Liver (tissue), 9 donors: Measurements from ENCODE around the gene CNTN5. TPM values are rescaled to one million over a fixed set of nuclear protein-coding genes. Genes with fewer than 3 reads are reported as not detected.

Experiments used
- DNase-seq: peaks from one replicate; pipeline ENCODE4 v3.0.0-alpha.2; 2017; ENCODE audit warnings: low spot score
- H3K27ac ChIP-seq, 2 donors: one replicate each; pipeline ENCODE4 v1.7.0; 2013; ENCODE audit warnings: inconsistent platforms in 2 of 2, low read length in 2 of 2, control low read depth in 1 of 2, low read depth in 1 of 2, mild to moderate bottlenecking in 1 of 2
- H3K27me3 ChIP-seq, 4 donors: one replicate each; pipeline versions ENCODE4 v1.6.1 to v1.7.0; 2013; ENCODE audit warnings: low read length in 3 of 4, inconsistent platforms in 1 of 4, mild to moderate bottlenecking in 1 of 4, moderate library complexity in 1 of 4; ENCODE audit not compliant: control insufficient read depth in 4 of 4, insufficient read depth in 4 of 4
- H3K36me3 ChIP-seq, 4 donors: one replicate each; pipeline versions ENCODE4 v1.6.1 to v1.7.0; 2013; ENCODE audit warnings: low read length in 3 of 4, mild to moderate bottlenecking in 3 of 4, low read depth in 1 of 4, moderate library complexity in 1 of 4; ENCODE audit not compliant: control insufficient read depth in 4 of 4, insufficient read depth in 3 of 4
- H3K4me1 ChIP-seq, 4 donors: one replicate each; pipeline versions ENCODE4 v1.6.1 to v1.7.0; 2013; ENCODE audit warnings: low read length in 3 of 4, mild to moderate bottlenecking in 3 of 4, moderate library complexity in 1 of 4; ENCODE audit not compliant: control insufficient read depth in 4 of 4, insufficient read depth in 4 of 4
- H3K4me3 ChIP-seq, 3 donors: one replicate each; pipeline versions ENCODE4 v1.6.1 to v1.7.0; 2013; ENCODE audit warnings: low read length in 3 of 3, control low read depth in 1 of 3, low read depth in 1 of 3, mild to moderate bottlenecking in 1 of 3
- H3K9ac ChIP-seq, 2 donors: one replicate each; pipeline ENCODE4 v1.7.0; 2013; ENCODE audit warnings: low read length in 2 of 2, mild to moderate bottlenecking in 2 of 2, moderate library complexity in 2 of 2, control low read depth in 1 of 2, low read depth in 1 of 2
- H3K9me3 ChIP-seq, 4 donors: one replicate each; pipeline versions ENCODE4 v1.6.1 to v1.7.0; 2013; ENCODE audit warnings: low read length in 3 of 4; ENCODE audit not compliant: control insufficient read depth in 4 of 4
- FOXA2 ChIP-seq: IDR thresholded peaks from 2 replicates; pipeline ENCODE4 v1.6.1; 2016; ENCODE audit warnings: antibody characterized with exemption
- GABPA ChIP-seq, 2 donors: IDR thresholded peaks in 1 of 2; conservative IDR thresholded peaks in 1 of 2; 2 replicates each; pipeline ENCODE4 v1.6.1; 2016; ENCODE audit warnings: antibody characterized with exemption in 2 of 2, mild to moderate bottlenecking in 1 of 2, moderate library complexity in 1 of 2
- HNF4A ChIP-seq, 2 donors: conservative IDR thresholded peaks; 2 replicates each; pipeline ENCODE4 v1.6.1; 2016; ENCODE audit warnings: antibody characterized with exemption in 2 of 2, mild to moderate bottlenecking in 2 of 2
- JUND ChIP-seq, 2 donors: IDR thresholded peaks; 2 replicates each; pipeline ENCODE4 v1.6.1; 2016; ENCODE audit warnings: antibody characterized with exemption in 2 of 2
- NR2F2 ChIP-seq: IDR thresholded peaks from 2 replicates; pipeline ENCODE4 v1.6.1; 2016; ENCODE audit warnings: antibody characterized with exemption
- RAD21 ChIP-seq, 2 donors: IDR thresholded peaks; 2 replicates each; pipeline ENCODE4 v1.6.1; 2016; ENCODE audit warnings: antibody characterized with exemption in 2 of 2, mild to moderate bottlenecking in 2 of 2
- REST ChIP-seq: IDR thresholded peaks from 2 replicates; pipeline ENCODE4 v1.6.1; 2016; ENCODE audit warnings: antibody characterized with exemption, mild to moderate bottlenecking
- RXRA ChIP-seq, 2 donors: IDR thresholded peaks; 2 replicates each; pipeline ENCODE4 v1.6.1; 2017 to 2018; ENCODE audit warnings: antibody characterized with exemption in 2 of 2, mild to moderate bottlenecking in 1 of 2
- SP1 ChIP-seq: IDR thresholded peaks from 2 replicates; pipeline ENCODE4 v1.6.1; 2018; ENCODE audit warnings: antibody characterized with exemption, mild to moderate bottlenecking
- YY1 ChIP-seq: IDR thresholded peaks from 2 replicates; pipeline ENCODE4 v1.6.1; 2016; ENCODE audit warnings: antibody characterized with exemption, mild to moderate bottlenecking
- WGBS: extraction: QIAGEN DNeasy Blood & Tissue Kit; methylation state at CpG from one replicate; pipeline ENCODE4 v1.1.7; 2013; 5-methylcytosine and 5-hydroxymethylcytosine counted together
- polyA plus RNA-seq, 2 donors: library from polyadenylated mRNA; stranded (reverse) in 1 of 2; unstranded in 1 of 2; fragments of 200-250 nt in 1 of 2; fragments of >200 nt in 1 of 2; fragmentation: Nextera tagmentation in 1 of 2; extraction: Ambion mirVana in 1 of 2; gene quantifications; one replicate each; pipeline versions ENCODE4 v1.2.1 to v1.2.3, GENCODE V29; 2013 to 2015
- total RNA-seq, 2 donors: library from RNA; depleted of rRNA; stranded (reverse); fragments of >200 nt; gene quantifications; one replicate each; pipeline ENCODE4 v1.2.3, GENCODE V29; 2014
- TF ChIP-seq, protein P1 (sequence below): IDR thresholded peaks from 2 replicates; pipeline ENCODE4 v1.6.1; 2016; ENCODE audit warnings: antibody characterized with exemption
- TF ChIP-seq, protein P2 (sequence below): IDR thresholded peaks from 2 replicates; pipeline ENCODE4 v1.6.1; 2016; ENCODE audit warnings: antibody characterized with exemption
- TF ChIP-seq, protein P3 (sequence below): IDR thresholded peaks from 2 replicates; pipeline ENCODE4 v1.6.1; 2016; ENCODE audit warnings: antibody characterized with exemption
- donor health status: healthy.
- donor health status: healthy.
- donor health status: healthy.
- donor health status: healthy.
- donor health status: healthy.

CNTN5 gene
- total and polyA plus RNA-seq, 4 donors = 0.01 to 0.08 (median 0.04) TPM

DNA sequence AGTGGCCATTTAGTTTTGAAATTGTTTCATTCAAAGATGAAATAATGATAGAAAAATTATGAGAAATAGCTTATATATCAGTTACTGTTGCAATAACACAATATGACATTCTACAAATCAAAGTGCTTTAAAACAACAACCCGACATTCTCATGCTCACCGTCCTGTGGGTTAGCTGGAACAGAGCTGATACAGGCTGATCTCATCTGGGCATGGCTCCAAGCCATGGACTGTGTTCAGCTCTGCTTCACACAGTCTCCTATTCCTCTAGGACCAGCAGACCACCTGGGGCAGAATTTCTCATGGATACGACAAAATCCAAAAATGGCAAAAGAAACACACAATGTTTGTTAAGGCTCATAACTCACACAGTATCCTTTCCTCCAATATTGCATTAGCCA, 178.6 kb downstream of the CNTN5 start:
- Histone ChIP-seq H3K27ac (no peak overlapping the region), H3K4me3 (peak overlapping the region in 1 of 3 donors; percentile 23), H3K27me3 (no peaks in the 10 kb centered on the region), H3K4me1 (peaks cover 3 to 18% (median 7%) of the 10 kb centered on the region in 4 donors), H3K36me3 (no peaks in the 10 kb centered on the region), H3K9ac (no peak overlapping the region), H3K9me3 (no peaks in the 10 kb centered on the region)
- TF ChIP-seq YY1 (no peak), RAD21 (IDR thresholded peaks at IDR 0.05) (peak in 1 of 2 donors; percentile 19), HNF4A (conservative IDR thresholded peaks at IDR 0.05) (peak in 1 of 2 donors; percentile 45), REST (no peak)
- TF ChIP-seq, protein P1, sequence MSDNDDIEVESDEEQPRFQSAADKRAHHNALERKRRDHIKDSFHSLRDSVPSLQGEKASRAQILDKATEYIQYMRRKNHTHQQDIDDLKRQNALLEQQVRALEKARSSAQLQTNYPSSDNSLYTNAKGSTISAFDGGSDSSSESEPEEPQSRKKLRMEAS = no peak
- no peak for DNase-seq
- 40% methylated on average over 3 of the region's 3 CpGs for WGBS

DNA sequence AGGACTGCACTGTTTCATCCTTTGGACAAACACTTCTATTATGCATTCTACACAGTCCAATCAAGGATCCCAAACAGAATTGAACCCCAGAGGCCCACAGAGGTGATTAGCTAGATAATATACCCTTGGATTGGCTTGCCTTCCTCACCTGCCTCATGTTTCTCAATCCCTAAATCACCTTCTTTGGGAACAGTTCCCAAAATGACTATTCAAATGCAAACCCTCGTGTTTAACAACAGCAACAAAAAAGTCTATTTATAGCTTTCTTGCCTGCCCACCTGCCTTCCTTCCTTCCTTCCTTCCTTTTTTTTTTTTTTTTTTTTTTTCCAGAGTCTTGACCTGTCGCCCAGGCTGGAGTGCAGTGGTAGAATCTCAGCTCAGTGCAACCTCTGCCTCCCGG, 180.0 kb downstream of the CNTN5 start:
- DNase-seq = no peak
- Histone ChIP-seq H3K27ac (no peak overlapping the region), H3K9me3 (no peaks in the 10 kb centered on the region), H3K4me3 (no peak overlapping the region), H3K9ac (no peak overlapping the region), H3K4me1 (peaks cover 3 to 18% (median 7%) of the 10 kb centered on the region in 4 donors), H3K36me3 (no peaks in the 10 kb centered on the region), H3K27me3 (no peaks in the 10 kb centered on the region)
- no peak for TF ChIP-seq JUND (IDR thresholded peaks at IDR 0.05)
- TF ChIP-seq, protein P2, sequence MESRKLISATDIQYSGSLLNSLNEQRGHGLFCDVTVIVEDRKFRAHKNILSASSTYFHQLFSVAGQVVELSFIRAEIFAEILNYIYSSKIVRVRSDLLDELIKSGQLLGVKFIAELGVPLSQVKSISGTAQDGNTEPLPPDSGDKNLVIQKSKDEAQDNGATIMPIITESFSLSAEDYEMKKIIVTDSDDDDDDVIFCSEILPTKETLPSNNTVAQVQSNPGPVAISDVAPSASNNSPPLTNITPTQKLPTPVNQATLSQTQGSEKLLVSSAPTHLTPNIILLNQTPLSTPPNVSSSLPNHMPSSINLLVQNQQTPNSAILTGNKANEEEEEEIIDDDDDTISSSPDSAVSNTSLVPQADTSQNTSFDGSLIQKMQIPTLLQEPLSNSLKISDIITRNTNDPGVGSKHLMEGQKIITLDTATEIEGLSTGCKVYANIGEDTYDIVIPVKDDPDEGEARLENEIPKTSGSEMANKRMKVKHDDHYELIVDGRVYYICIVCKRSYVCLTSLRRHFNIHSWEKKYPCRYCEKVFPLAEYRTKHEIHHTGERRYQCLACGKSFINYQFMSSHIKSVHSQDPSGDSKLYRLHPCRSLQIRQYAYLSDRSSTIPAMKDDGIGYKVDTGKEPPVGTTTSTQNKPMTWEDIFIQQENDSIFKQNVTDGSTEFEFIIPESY = no peak
- no peak for TF ChIP-seq HNF4A (conservative IDR thresholded peaks at IDR 0.05)
- TF ChIP-seq FOXA2 = no peak
- TF ChIP-seq, protein P3, sequence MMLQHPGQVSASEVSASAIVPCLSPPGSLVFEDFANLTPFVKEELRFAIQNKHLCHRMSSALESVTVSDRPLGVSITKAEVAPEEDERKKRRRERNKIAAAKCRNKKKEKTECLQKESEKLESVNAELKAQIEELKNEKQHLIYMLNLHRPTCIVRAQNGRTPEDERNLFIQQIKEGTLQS = no peak
- TF ChIP-seq SP1 = no peak
- no peak for TF ChIP-seq RAD21 (IDR thresholded peaks at IDR 0.05)
- TF ChIP-seq YY1 = no peak
- no peak for TF ChIP-seq RXRA (IDR thresholded peaks at IDR 0.05)
- no peak for TF ChIP-seq GABPA (IDR thresholded peaks at IDR 0.05 in 1 of 2, conservative IDR thresholded peaks at IDR 0.05 in 1 of 2)
- no peak for TF ChIP-seq NR2F2
- TF ChIP-seq REST = no peak
- TF ChIP-seq, protein P1 = no peak
- WGBS = 86% methylated on average over 3 of the region's 3 CpGs
